OCI-LY7 (cell line): ENCODE measurements around the gene RBL1. TPM values are rescaled to one million over a fixed set of nuclear protein-coding genes. Genes with fewer than 3 reads are reported as not detected.
"Not testable (repeated sequence)": the region's sequence is repeated elsewhere in the genome, so short reads cannot be mapped to it uniquely, and the experiment has no call there.

Experiments used
- BruUV-seq: library from RNA; stranded (reverse); fragments of 400-500 nt; replicated peaks from 2 replicates; lab custom pipeline; 2021; lab: Mats Ljungman, UMichigan
- CTCF ChIA-PET: fragments of 300-600 bp; sonication (Branson Sonifier 250); formaldehyde crosslinking; loops from one replicate; lab custom pipeline; 2022; ENCODE audit warnings: antibody characterized with exemption; ENCODE audit not compliant: unreplicated experiment; lab: Charles Lee
- POLR2A ChIA-PET: fragments of 300-600 bp; sonication (Branson Sonifier 250); formaldehyde crosslinking; loops from one replicate; lab custom pipeline; 2022; ENCODE audit warnings: antibody characterized with exemption; lab: Charles Lee
- DNase-seq: peaks from one replicate; pipeline ENCODE4 v3.0.0-alpha.2; 2015; ENCODE audit warnings: low spot score
- H2AFZ ChIP-seq: fragments of 200-600 bp; sonication (generic), shearing (Covaris generic); 2 replicates; pipeline ENCODE4 v1.6.1; 2014; ENCODE audit warnings: mild to moderate bottlenecking, antibody characterized with exemption, low read length, moderate library complexity
- H3K27ac ChIP-seq: fragments of 200-600 bp; sonication (generic); 2 replicates; pipeline ENCODE4 v1.5.1; 2014; ENCODE audit warnings: mixed run types, low read depth, mild to moderate bottlenecking, moderate library complexity, low read length, inconsistent platforms; ENCODE audit not compliant: poor library complexity, severe bottlenecking
- H3K36me3 ChIP-seq: fragments of 200-600 bp; sonication (generic); 2 replicates; pipeline ENCODE4 v1.6.1; 2014; ENCODE audit warnings: mild to moderate bottlenecking, antibody characterized with exemption, low read length, moderate library complexity, mixed read lengths; ENCODE audit not compliant: insufficient read depth
- H3K4me1 ChIP-seq: fragments of 200-600 bp; sonication (generic); 2 replicates; pipeline ENCODE4 v1.5.1; 2014; ENCODE audit warnings: mild to moderate bottlenecking, low read length; ENCODE audit not compliant: insufficient read depth, poor library complexity, severe bottlenecking
- H3K4me2 ChIP-seq: fragments of 200-600 bp; sonication (generic); 2 replicates; pipeline ENCODE4 v1.6.1; 2014; ENCODE audit warnings: mild to moderate bottlenecking, low read length
- H3K4me3 ChIP-seq: fragments of 200-600 bp; sonication (generic); 2 replicates; pipeline ENCODE4 v1.5.1; 2014; ENCODE audit warnings: mild to moderate bottlenecking, low read depth, low read length; ENCODE audit not compliant: poor library complexity, severe bottlenecking
- H3K79me2 ChIP-seq: fragments of 200-600 bp; sonication (generic); 2 replicates; pipeline ENCODE4 v1.6.1; 2016; ENCODE audit warnings: low read depth, mild to moderate bottlenecking, low read length, moderate library complexity, mixed read lengths; ENCODE audit not compliant: insufficient read depth
- H3K9me2 ChIP-seq: fragments of 200-600 bp; sonication (generic); 2 replicates; pipeline ENCODE4 v1.6.1; 2016; ENCODE audit warnings: mild to moderate bottlenecking, low read length, mixed read lengths; ENCODE audit not compliant: insufficient read depth
- H3K9me3 ChIP-seq: fragments of 200-600 bp; sonication (generic); 2 replicates; pipeline ENCODE4 v1.6.1; 2014; ENCODE audit warnings: mild to moderate bottlenecking, mixed run types, low read length, mixed read lengths
- H4K20me1 ChIP-seq: fragments of 200-600 bp; sonication (generic); 2 replicates; pipeline ENCODE4 v1.6.1; 2014; ENCODE audit warnings: mild to moderate bottlenecking, antibody characterized with exemption, low read length, moderate library complexity, mixed read lengths; ENCODE audit not compliant: insufficient read depth
- EZH2phosphoT487 ChIP-seq: fragments of 200-600 bp; sonication (generic); IDR thresholded peaks from 2 replicates; pipeline ENCODE4 v1.6.1; 2018; ENCODE audit warnings: low read depth, borderline replicate concordance, mild to moderate bottlenecking, mixed run types, antibody characterized with exemption, low read length, moderate library complexity, mixed read lengths
- intact Hi-C: fragments of 100-400 bp; cut with micrococcal nuclease; formaldehyde crosslinking; loops from one replicate; pipeline ENCODE4 v1.10.0; 2022; ENCODE audit not compliant: unreplicated experiment
- total RNA-seq, 2 experiments: library from RNA; depleted of rRNA in 1 of 2; stranded (reverse); fragments of >200 nt in 1 of 2; shearing (Covaris generic) in 1 of 2; gene quantifications; 2 replicates each; pipeline ENCODE4 v1.2.3, GENCODE V29; 2014 to 2022
- TF ChIP-seq, protein P1 (sequence below): fragments of 200-600 bp; sonication (generic); conservative IDR thresholded peaks from 2 replicates; pipeline ENCODE4 v1.5.1; 2014; ENCODE audit warnings: mild to moderate bottlenecking, antibody characterized with exemption, low read length, moderate library complexity, mixed read lengths

RBL1 gene
- total RNA-seq, 2 experiments from 2014 or later = 41.5 to 63.0 TPM

DNA sequence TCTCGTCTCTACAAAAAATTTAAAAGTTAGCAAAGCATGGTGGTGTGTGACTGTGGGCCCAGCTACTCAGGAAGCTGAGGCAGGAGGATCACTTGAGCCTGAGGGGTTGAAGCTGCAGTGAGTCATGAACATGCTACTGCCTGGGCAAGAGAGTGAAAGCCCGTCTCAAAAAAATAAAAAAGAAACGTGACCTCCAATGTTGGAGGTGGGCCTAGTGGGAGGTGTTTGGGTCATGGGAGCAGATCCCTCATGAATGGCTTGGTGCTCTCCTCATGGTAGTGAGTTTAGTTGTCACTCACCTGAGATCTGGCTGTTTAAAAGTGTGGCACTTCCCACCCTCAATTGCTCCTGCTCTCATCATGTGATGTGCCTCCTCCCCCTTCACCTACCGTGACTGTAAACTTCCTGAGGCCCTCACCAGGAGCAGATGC is 24.3 kb downstream of the RBL1 start:
- ChIA-PET CTCF (no interaction called here), POLR2A (no interaction called here)
- H4K20me1 ChIP-seq = no peaks in the 10 kb centered on the region
- peaks cover 59% of the 10 kb centered on the region for H3K79me2 ChIP-seq
- H3K9me3 ChIP-seq = peaks cover 12% of the 10 kb centered on the region; the same call in 1 of the 2 replicates
- no peak overlapping the region for H3K27ac ChIP-seq
- no peak overlapping the region for H3K4me3 ChIP-seq
- intact Hi-C loops = no loop called here
- H3K36me3 ChIP-seq = peaks cover 81% of the 10 kb centered on the region
- TF ChIP-seq, protein P1, sequence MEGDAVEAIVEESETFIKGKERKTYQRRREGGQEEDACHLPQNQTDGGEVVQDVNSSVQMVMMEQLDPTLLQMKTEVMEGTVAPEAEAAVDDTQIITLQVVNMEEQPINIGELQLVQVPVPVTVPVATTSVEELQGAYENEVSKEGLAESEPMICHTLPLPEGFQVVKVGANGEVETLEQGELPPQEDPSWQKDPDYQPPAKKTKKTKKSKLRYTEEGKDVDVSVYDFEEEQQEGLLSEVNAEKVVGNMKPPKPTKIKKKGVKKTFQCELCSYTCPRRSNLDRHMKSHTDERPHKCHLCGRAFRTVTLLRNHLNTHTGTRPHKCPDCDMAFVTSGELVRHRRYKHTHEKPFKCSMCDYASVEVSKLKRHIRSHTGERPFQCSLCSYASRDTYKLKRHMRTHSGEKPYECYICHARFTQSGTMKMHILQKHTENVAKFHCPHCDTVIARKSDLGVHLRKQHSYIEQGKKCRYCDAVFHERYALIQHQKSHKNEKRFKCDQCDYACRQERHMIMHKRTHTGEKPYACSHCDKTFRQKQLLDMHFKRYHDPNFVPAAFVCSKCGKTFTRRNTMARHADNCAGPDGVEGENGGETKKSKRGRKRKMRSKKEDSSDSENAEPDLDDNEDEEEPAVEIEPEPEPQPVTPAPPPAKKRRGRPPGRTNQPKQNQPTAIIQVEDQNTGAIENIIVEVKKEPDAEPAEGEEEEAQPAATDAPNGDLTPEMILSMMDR = no peak
- TF ChIP-seq EZH2phosphoT487 = no peak
- no peak for DNase-seq
- no peaks in the 10 kb centered on the region for H3K9me2 ChIP-seq
- no TSS peak for BruUV-seq
- H2AFZ ChIP-seq = no peak overlapping the region
- no peak overlapping the region for H3K4me2 ChIP-seq
- no peaks in the 10 kb centered on the region for H3K4me1 ChIP-seq

DNA sequence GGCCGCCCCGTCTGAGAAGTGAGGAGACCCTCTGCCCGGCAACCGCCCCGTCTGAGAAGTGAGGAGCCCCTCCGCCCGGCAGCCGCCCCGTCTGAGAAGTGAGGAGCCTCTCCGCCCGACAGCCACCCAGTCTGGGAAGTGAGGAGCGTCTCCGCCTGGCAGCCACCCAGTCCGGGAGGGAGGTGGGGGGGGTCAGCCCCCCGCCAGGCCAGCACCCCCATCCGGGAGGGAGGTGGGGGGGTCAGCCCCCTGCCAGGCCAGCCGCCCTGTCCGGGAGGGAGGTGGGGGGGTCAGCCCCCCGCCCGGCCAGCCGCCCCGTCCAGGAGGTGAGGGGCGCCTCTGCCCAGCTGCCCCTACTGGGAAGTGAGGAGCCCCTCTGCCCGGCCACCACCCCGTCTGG is 26.2 kb downstream of the RBL1 start:
- H3K36me3 ChIP-seq = peaks cover 81% of the 10 kb centered on the region
- peaks cover 41% of the 10 kb centered on the region for H3K79me2 ChIP-seq
- BruUV-seq, H3K9me3 ChIP-seq, CTCF ChIA-PET, DNase-seq, H2AFZ ChIP-seq, H3K4me1 ChIP-seq, H3K4me3 ChIP-seq, H3K9me2 ChIP-seq, H4K20me1 ChIP-seq, intact Hi-C loops, H3K27ac ChIP-seq, H3K4me2 ChIP-seq, POLR2A ChIA-PET: not testable (repeated sequence)

DNA sequence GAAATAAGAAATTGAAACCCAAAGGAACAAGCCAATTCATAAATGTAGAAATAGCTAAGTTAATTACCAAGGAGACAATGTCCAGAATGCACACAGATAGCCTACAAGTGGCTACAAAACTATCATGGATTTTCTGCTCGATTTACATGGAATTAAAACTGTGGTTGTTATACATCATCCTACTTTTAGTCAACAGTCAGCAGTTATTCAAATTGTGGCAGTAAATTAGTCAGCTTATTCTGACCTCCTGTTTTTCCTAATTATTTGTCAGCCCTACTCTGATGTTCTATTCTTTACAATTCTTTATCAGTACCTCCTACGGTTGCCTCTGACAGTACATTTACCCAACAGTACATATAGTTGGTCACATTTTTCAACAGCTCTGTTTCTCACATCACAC is 29.6 kb downstream of the RBL1 start:
- no peak for TF ChIP-seq EZH2phosphoT487
- TF ChIP-seq, protein P1 = no peak
- intact Hi-C loops = no loop called here
- Histone ChIP-seq H4K20me1 (no peaks in the 10 kb centered on the region), H3K9me2 (no peaks in the 10 kb centered on the region), H3K79me2 (peaks cover 18% of the 10 kb centered on the region), H3K36me3 (peaks cover 79% of the 10 kb centered on the region), H3K4me1 (no peaks in the 10 kb centered on the region), H3K9me3 (no peaks in the 10 kb centered on the region), H3K27ac (no peak overlapping the region), H2AFZ (no peak overlapping the region), H3K4me2 (no peak overlapping the region), H3K4me3 (no peak overlapping the region)
- POLR2A ChIA-PET = no interaction called here
- no peak for DNase-seq
- BruUV-seq = TSS peak; percentile 56
- CTCF ChIA-PET = no interaction called here
